Smooth muscle cell (in vitro differentiated cells): Measurements from ENCODE around the gene CSNK1G1. TPM values are rescaled to one million over a fixed set of nuclear protein-coding genes. Genes with fewer than 3 reads are reported as not detected.

ENCODE experiments used
- DNase-seq: peaks from one replicate; lab custom pipeline; 2025; ENCODE audit not compliant: unreplicated experiment; lab: John Stamatoyannopoulos, UW
- H2AFZ ChIP-seq: fragments of 200-600 bp; sonication (generic); 2 replicates; pipeline ENCODE4 v1.6.0; 2016; ENCODE audit warnings: antibody characterized with exemption, low read depth, mild to moderate bottlenecking
- H3F3A ChIP-seq: fragments of 200-600 bp; sonication (generic); 2 replicates; pipeline ENCODE4 v1.6.0; 2017; ENCODE audit warnings: antibody characterized with exemption, low read depth
- H3K27ac ChIP-seq: fragments of 200-600 bp; sonication (generic); 2 replicates; pipeline ENCODE4 v1.5.1; 2016; ENCODE audit warnings: low read depth, mild to moderate bottlenecking
- H3K27me3 ChIP-seq: fragments of 200-600 bp; sonication (generic); 2 replicates; pipeline ENCODE4 v1.6.1; 2016; ENCODE audit warnings: low read depth, mild to moderate bottlenecking
- H3K36me3 ChIP-seq: fragments of 200-600 bp; sonication (generic); 2 replicates; pipeline ENCODE4 v1.5.1; 2016; ENCODE audit warnings: low read depth
- H3K4me1 ChIP-seq: fragments of 200-600 bp; sonication (generic); 2 replicates; pipeline ENCODE4 v1.5.1; 2016; ENCODE audit warnings: low read depth
- H3K4me2 ChIP-seq: fragments of 200-600 bp; sonication (generic); 2 replicates; pipeline ENCODE4 v1.6.0; 2016; ENCODE audit warnings: mild to moderate bottlenecking
- H3K4me3 ChIP-seq: fragments of 200-600 bp; sonication (generic); 2 replicates; pipeline ENCODE4 v1.5.1; 2016; ENCODE audit warnings: mild to moderate bottlenecking
- H3K79me2 ChIP-seq: fragments of 200-600 bp; sonication (generic); 2 replicates; pipeline ENCODE4 v1.6.0; 2016; ENCODE audit warnings: low read depth, mild to moderate bottlenecking
- H3K9ac ChIP-seq: fragments of 200-600 bp; sonication (generic); 2 replicates; pipeline ENCODE4 v1.6.0; 2016; ENCODE audit warnings: low read depth
- H3K9me3 ChIP-seq: fragments of 200-600 bp; sonication (generic); replicated peaks from 2 replicates; pipeline ENCODE4 v1.5.1; 2016; ENCODE audit warnings: low read depth
- H4K20me1 ChIP-seq: fragments of 200-600 bp; sonication (generic); 2 replicates; pipeline ENCODE4 v1.6.0; 2016; ENCODE audit warnings: low read depth
- CTCF ChIP-seq: fragments of 200-600 bp; sonication (generic); IDR thresholded peaks from 2 replicates; pipeline ENCODE4 v1.5.1; 2017; ENCODE audit warnings: borderline replicate concordance, mild to moderate bottlenecking, antibody characterized with exemption; ENCODE audit not compliant: insufficient read depth, poor library complexity, severe bottlenecking
- WGBS: methylation state at CpG from one replicate; pipeline ENCODE4 v1.1.7; 2016; ENCODE audit warnings: low lambda C conversion rate; 5-methylcytosine and 5-hydroxymethylcytosine counted together
- polyA plus RNA-seq: library from polyadenylated mRNA; unstranded; fragments of >200 nt; fragmentation: Nextera tagmentation; extraction: Ambion mirVana; gene quantifications from 2 replicates; pipeline ENCODE4 v1.2.1, GENCODE V29; 2016
- total RNA-seq: library from RNA; depleted of rRNA; stranded (reverse); fragments of >200 nt; gene quantifications from 2 replicates; pipeline ENCODE4 v1.2.3, GENCODE V29; 2014

Gene CSNK1G1
- total and polyA plus RNA-seq, 2 experiments from 2014 or later: 12.8 to 23.2 TPM

- Histone ChIP-seq H3K27ac (no peak overlapping the region), H3K4me3 (no peak overlapping the region), H3K79me2 (peaks cover 61% of the 10 kb centered on the region), H3K36me3 (no peaks in the 10 kb centered on the region), H3K4me2 (no peak overlapping the region), H3K27me3 (no peaks in the 10 kb centered on the region), H3K9me3 (no peaks in the 10 kb centered on the region), H4K20me1 (peaks cover 92% of the 10 kb centered on the region), H3K4me1 (peaks cover 13% of the 10 kb centered on the region), H3F3A (no peaks in the 10 kb centered on the region), H2AFZ (no peak overlapping the region), H3K9ac (no peak overlapping the region)
- 96% methylated on average over 1 of the region's 1 CpG for WGBS
- TF ChIP-seq CTCF: no peak
- DNase-seq: no peak
These were observed 15.6 kb downstream of the CSNK1G1 start for GRCh38 chr15:64340355-64340754.

GRCh38 chr15:64337761-64338160 is 18.2 kb downstream of the CSNK1G1 start:
- WGBS: 95% methylated on average over 2 of the region's 2 CpGs
- Histone ChIP-seq H3K9ac (no peak overlapping the region), H3F3A (no peaks in the 10 kb centered on the region), H3K27ac (no peak overlapping the region), H4K20me1 (peaks cover 86% of the 10 kb centered on the region), H3K27me3 (no peaks in the 10 kb centered on the region), H3K4me1 (no peaks in the 10 kb centered on the region), H3K79me2 (peaks cover 45% of the 10 kb centered on the region), H3K9me3 (no peaks in the 10 kb centered on the region), H3K4me3 (no peak overlapping the region), H2AFZ (no peak overlapping the region), H3K4me2 (no peak overlapping the region), H3K36me3 (no peaks in the 10 kb centered on the region)
- no peak for DNase-seq
- TF ChIP-seq CTCF: no peak

GRCh38 chr15:64333986-64334929 is 21.7 kb downstream of the CSNK1G1 start:
- H3K4me2 ChIP-seq: no peak overlapping the region
- H3K4me1 ChIP-seq: no peaks in the 10 kb centered on the region
- no peaks in the 10 kb centered on the region for H3K27me3 ChIP-seq
- peaks cover 32% of the 10 kb centered on the region for H3K79me2 ChIP-seq
- 74% methylated on average over 9 of the region's 9 CpGs for WGBS
- peaks cover 56% of the 10 kb centered on the region for H4K20me1 ChIP-seq
- no peak for DNase-seq
- H3K4me3 ChIP-seq: no peak overlapping the region
- no peak overlapping the region for H3K27ac ChIP-seq
- no peak for TF ChIP-seq CTCF
- no peak overlapping the region for H2AFZ ChIP-seq
- H3K9me3 ChIP-seq: no peaks in the 10 kb centered on the region
- H3F3A ChIP-seq: no peaks in the 10 kb centered on the region
- no peaks in the 10 kb centered on the region for H3K36me3 ChIP-seq
- H3K9ac ChIP-seq: no peak overlapping the region
